ENCODE results near the gene AGAP9. TPM values are rescaled to one million over a fixed set of nuclear protein-coding genes. Genes with fewer than 3 reads are reported as not detected.

AGAP9 gene
- 1.5 and 1.9 TPM in 2 replicates for total RNA-seq

DNA sequence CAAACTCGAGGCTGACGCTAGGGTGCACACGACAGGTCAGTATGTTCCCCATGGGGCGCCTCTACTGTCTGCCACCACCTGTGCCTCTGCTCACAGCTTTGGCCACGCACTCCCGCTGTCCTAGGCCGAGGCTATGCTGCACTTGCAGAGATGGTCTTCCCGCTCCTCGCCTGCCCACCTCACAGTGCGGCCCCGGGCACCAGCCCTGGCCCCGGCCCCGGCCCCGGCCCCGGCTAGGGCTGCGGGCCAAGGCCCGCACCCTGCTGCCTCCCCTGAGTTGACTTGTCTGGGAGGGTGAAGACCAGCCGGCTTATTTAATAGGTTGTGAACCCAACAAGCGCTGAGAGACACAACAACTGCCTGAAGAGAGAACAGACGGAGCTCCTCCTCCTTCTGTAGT lies at the start of gene AGAP9:
TSS of gene AGAP9 (minus strand) at position 164 of the 400 bp plus-strand sequence. CDS start at position 52, 112 bp downstream.

GRCh38 chr10:47491600-47491999 lies 31.8 kb downstream of the AGAP9 start, which contains the start of gene FAM25G:
Gene FAM25G, minus strand, starts transcription at chr10:47491700. Its CDS starts 26 bp downstream, at chr10:47491674.

DNA sequence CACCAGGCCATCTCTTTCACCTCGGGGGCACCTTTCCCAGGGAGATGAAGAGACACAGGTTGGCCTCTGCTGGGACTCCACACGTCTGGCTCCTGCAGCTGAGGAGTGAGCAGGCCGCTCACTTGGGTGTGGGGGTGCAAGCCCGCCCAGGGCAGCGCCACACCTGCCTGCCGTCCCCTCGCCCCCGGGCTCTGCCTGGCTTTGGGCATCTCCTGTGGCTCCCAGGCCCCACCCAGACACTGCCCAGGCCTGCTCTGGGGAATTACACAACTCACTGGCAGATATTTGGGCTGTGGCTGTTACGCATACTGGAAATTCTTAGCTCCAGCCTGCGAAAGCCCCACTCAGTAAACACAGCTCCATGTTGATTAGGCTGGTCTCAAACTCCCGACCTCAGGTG lies 39.5 kb downstream of the AGAP9 start, which contains the start of gene ANXA8:
TSS of gene ANXA8 (minus strand) at position 193 of the 400 bp plus-strand sequence. CDS start at position 11, 182 bp downstream.

Other genes with a start within 250 kb of the AGAP9 start
- gene GDF10, start 223.4 kb downstream of the AGAP9 start, total RNA-seq = under 0.01 TPM in 1 of 2 replicates, not detected in the other
- gene GDF2, start 201.2 kb downstream of the AGAP9 start, total RNA-seq = not detected in 2 replicates
- not detected in 2 replicates for gene RBP3, start 175.3 kb downstream of the AGAP9 start, total RNA-seq
- gene ZNF488, start 139.3 kb downstream of the AGAP9 start, total RNA-seq = 0.24 and 1.1 TPM in 2 replicates
- 268 and 382 TPM in 2 replicates for gene ANXA8, start 39.5 kb downstream of the AGAP9 start, total RNA-seq
- gene FAM25G, start 31.9 kb downstream of the AGAP9 start, total RNA-seq = not detected in 2 replicates
- gene SYT15B, start 240.0 kb upstream of the AGAP9 start, total RNA-seq = 0.21 and 0.24 TPM in 2 replicates

All from tracheal epithelial cell (primary cell).